IMR-90 (cell line): Measurements from ENCODE around the gene ROS1. TPM values are rescaled to one million over a fixed set of nuclear protein-coding genes. Genes with fewer than 3 reads are reported as not detected.

Source experiments
- ATAC-seq: fragments of 200-7000 bp; cut with Tn5 transposase; 2 replicates; pipeline ENCODE4 v1.9.1; 2020; ENCODE audit warnings: low read depth, mild to moderate bottlenecking, moderate library complexity
- BruUV-seq: library from RNA; stranded (reverse); fragments of 400-500 nt; replicated peaks from 2 replicates; lab custom pipeline; 2021; lab: Mats Ljungman, UMichigan
- CTCF ChIA-PET: fragments of 300-600 bp; formaldehyde crosslinking; extraction: SDS; loops from one replicate; lab custom pipeline; 2021; ENCODE audit warnings: antibody characterized with exemption; lab: Yijun Ruan, JAX
- POLR2A ChIA-PET: fragments of 300-600 bp; sonication (Branson Sonifier 250); formaldehyde crosslinking; loops from one replicate; lab custom pipeline; 2022; ENCODE audit warnings: antibody characterized with exemption; ENCODE audit not compliant: unreplicated experiment; lab: Charles Lee
- DNase-seq: peaks from one replicate; pipeline ENCODE4 v3.0.0; 2013
- H2AFZ ChIP-seq: replicated peaks from 2 replicates; pipeline ENCODE3; 2013; ENCODE audit warnings: low read length, mild to moderate bottlenecking; ENCODE audit not compliant: poor library complexity
- H2AK5ac ChIP-seq: 2 replicates; pipeline ENCODE4 v1.6.1; 2013; ENCODE audit warnings: low read depth, low read length, inconsistent platforms
- H2AK9ac ChIP-seq: replicated peaks from 2 replicates; pipeline ENCODE3; 2013; ENCODE audit warnings: mild to moderate bottlenecking, low read depth, low read length, moderate library complexity; ENCODE audit not compliant: poor library complexity
- H2BK120ac ChIP-seq: 2 replicates; pipeline ENCODE4 v1.6.1; 2013; ENCODE audit warnings: low read depth, low read length, inconsistent platforms
- H2BK15ac ChIP-seq: 3 replicates; pipeline ENCODE4 v1.6.1; 2013; ENCODE audit warnings: low read depth, low read length, inconsistent platforms
- H2BK20ac ChIP-seq: 2 replicates; pipeline ENCODE4 v1.6.1; 2013; ENCODE audit warnings: low read depth, mild to moderate bottlenecking, inconsistent platforms, low read length, moderate library complexity
- H2BK5ac ChIP-seq: 2 replicates; pipeline ENCODE4 v1.6.1; 2013; ENCODE audit warnings: mild to moderate bottlenecking, low read depth, low read length, inconsistent platforms; ENCODE audit not compliant: poor library complexity, severe bottlenecking
- H3K14ac ChIP-seq: replicated peaks from 2 replicates; pipeline ENCODE4 v1.6.1; 2013; ENCODE audit warnings: low read depth, low read length, inconsistent platforms
- H3K18ac ChIP-seq: 2 replicates; pipeline ENCODE4 v1.6.1; 2013; ENCODE audit warnings: low read depth, low read length, control low read depth
- H3K23ac ChIP-seq: 2 replicates; pipeline ENCODE4 v1.6.1; 2013; ENCODE audit warnings: low read depth, low read length, inconsistent platforms
- H3K27ac ChIP-seq: 2 replicates; pipeline ENCODE4 v1.5.1; 2013; ENCODE audit warnings: mild to moderate bottlenecking, control low read depth, low read length; ENCODE audit not compliant: insufficient read depth
- H3K27me3 ChIP-seq: 2 replicates; pipeline ENCODE4 v1.6.1; 2013; ENCODE audit warnings: low read length; ENCODE audit not compliant: control insufficient read depth, insufficient read depth
- H3K36me3 ChIP-seq: 2 replicates; pipeline ENCODE4 v1.6.1; 2013; ENCODE audit warnings: low read length, mixed read lengths; ENCODE audit not compliant: control insufficient read depth, insufficient read depth
- H3K4ac ChIP-seq: 2 replicates; pipeline ENCODE4 v1.6.1; 2013; ENCODE audit warnings: low read depth, low read length, inconsistent platforms
- H3K4me1 ChIP-seq: 2 replicates; pipeline ENCODE4 v1.6.1; 2013; ENCODE audit warnings: low read length, mixed read lengths; ENCODE audit not compliant: control insufficient read depth, insufficient read depth
- H3K4me2 ChIP-seq: 2 replicates; pipeline ENCODE4 v1.6.1; 2013; ENCODE audit warnings: low read depth, mild to moderate bottlenecking, control low read depth, low read length, moderate library complexity
- H3K4me3 ChIP-seq: 2 replicates; pipeline ENCODE4 v1.5.1; 2013; ENCODE audit warnings: low read depth, mild to moderate bottlenecking, control low read depth, low read length, moderate library complexity; ENCODE audit not compliant: insufficient read depth
- H3K56ac ChIP-seq: 2 replicates; pipeline ENCODE4 v1.6.1; 2013; ENCODE audit warnings: low read length, inconsistent platforms; ENCODE audit not compliant: insufficient read depth; ENCODE audit errors: extremely low read depth
- H3K79me1 ChIP-seq, 2 experiments: 2 replicates each; pipeline ENCODE4 v1.6.1; 2013; ENCODE audit warnings: low read length in 2 of 2, inconsistent platforms in 1 of 2, low read depth in 1 of 2
- H3K9ac ChIP-seq: 2 replicates; pipeline ENCODE4 v1.6.1; 2013; ENCODE audit warnings: low read depth, low read length, control low read depth
- H3K9me1 ChIP-seq: 2 replicates; pipeline ENCODE4 v1.6.1; 2013; ENCODE audit warnings: low read length, inconsistent platforms; ENCODE audit not compliant: insufficient read depth
- H3K9me3 ChIP-seq: 2 replicates; pipeline ENCODE4 v1.6.1; 2013; ENCODE audit warnings: low read length; ENCODE audit not compliant: control insufficient read depth, insufficient read depth
- H4K20me1 ChIP-seq: 2 replicates; pipeline ENCODE4 v1.6.1; 2013; ENCODE audit warnings: low read length, inconsistent platforms; ENCODE audit not compliant: insufficient read depth
- H4K5ac ChIP-seq: 2 replicates; pipeline ENCODE4 v1.6.1; 2013; ENCODE audit warnings: mild to moderate bottlenecking, low read depth, low read length, control low read depth
- H4K8ac ChIP-seq, 2 experiments: 2 replicates each; pipeline ENCODE4 v1.6.1; 2013; ENCODE audit warnings: low read depth in 2 of 2, low read length in 2 of 2, control low read depth in 1 of 2, inconsistent platforms in 1 of 2
- H4K91ac ChIP-seq: 2 replicates; pipeline ENCODE4 v1.6.1; 2013; ENCODE audit warnings: low read depth, low read length, inconsistent platforms; ENCODE audit not compliant: insufficient read depth
- BHLHE40 ChIP-seq: fragments of 150-350 bp; IDR thresholded peaks from 2 replicates; pipeline ENCODE4 v1.6.1; 2016; ENCODE audit warnings: mild to moderate bottlenecking, low read depth, low read length
- CEBPB ChIP-seq: IDR thresholded peaks from 2 replicates; pipeline ENCODE4 v1.6.1; 2012; ENCODE audit warnings: low read depth, low read length, improper control_type of control experiment
- CHD1 ChIP-seq: IDR thresholded peaks from 2 replicates; pipeline ENCODE4 v1.6.1; 2012; ENCODE audit warnings: low read depth, low read length, improper control_type of control experiment
- FOS ChIP-seq: fragments of 150-350 bp; IDR thresholded peaks from 2 replicates; pipeline ENCODE4 v1.6.1; 2016; ENCODE audit warnings: low read depth, low read length
- MAFK ChIP-seq: IDR thresholded peaks from 2 replicates; pipeline ENCODE4 v1.6.1; 2012; ENCODE audit warnings: low read depth, low read length, improper control_type of control experiment
- MXI1 ChIP-seq: IDR thresholded peaks from 2 replicates; pipeline ENCODE4 v1.6.1; 2012; ENCODE audit warnings: low read depth, mild to moderate bottlenecking, low read length, moderate library complexity, borderline replicate concordance
- NFE2L2 ChIP-seq: fragments of 150-350 bp; IDR thresholded peaks from 2 replicates; pipeline ENCODE4 v1.6.1; 2016; ENCODE audit warnings: low read depth, mild to moderate bottlenecking, low read length
- POLR2A ChIP-seq: IDR thresholded peaks from 2 replicates; pipeline ENCODE4 v1.6.1; 2012; ENCODE audit warnings: mild to moderate bottlenecking, low read depth, low read length
- RCOR1 ChIP-seq: IDR thresholded peaks from 2 replicates; pipeline ENCODE4 v1.6.1; 2012; ENCODE audit warnings: mild to moderate bottlenecking, low read length, improper control_type of control experiment; ENCODE audit not compliant: insufficient replicate concordance
- SMC3 ChIP-seq: fragments of 150-350 bp; IDR thresholded peaks from 2 replicates; pipeline ENCODE4 v1.6.1; 2016; ENCODE audit warnings: low read depth, mild to moderate bottlenecking, antibody characterized with exemption, low read length, moderate library complexity
- WGBS, 2 experiments: methylation state at CpG; one replicate each; pipeline versions ENCODE4 v1.1.5 to v1.1.7; 2013; ENCODE audit warnings: missing lambda C conversion rate in 2 of 2; ENCODE audit not compliant: insufficient read length in 1 of 2; ENCODE audit errors: extremely low coverage in 2 of 2; 5-methylcytosine and 5-hydroxymethylcytosine counted together
- dilution Hi-C: fragments of 300-500 bp; cut with HindIII; formaldehyde crosslinking; loops from one replicate; pipeline ENCODE4 v1.14.3; 2018; ENCODE audit warnings: low sequenced_read_pairs; ENCODE audit not compliant: unreplicated experiment
- in situ Hi-C: fragments of 300-500 bp; cut with MboI; formaldehyde crosslinking; loops from 3 replicates; pipeline ENCODE4 v1.14.3; 2019; ENCODE audit warnings: low sequenced_read_pairs, inconsistent platforms, mixed read lengths
- intact Hi-C: fragments of 100-400 bp; cut with micrococcal nuclease; formaldehyde crosslinking; loops from 2 replicates; pipeline ENCODE4 v1.10.0; 2022
- polyA plus RNA-seq, 3 experiments: library from polyadenylated mRNA; depleted of rRNA; stranded (reverse); fragments of >200 nt; gene quantifications; 2 replicates each; pipeline ENCODE4 v1.2.3, GENCODE V29; 2012; ENCODE audit warnings: low replicate concordance in 1 of 3
- total RNA-seq: library from RNA; depleted of rRNA; stranded (reverse); fragments of >200 nt; gene quantifications from 2 replicates; pipeline ENCODE4 v1.2.3, GENCODE V29; 2012
- TF ChIP-seq, protein P1 (sequence below): conservative IDR thresholded peaks from 2 replicates; pipeline ENCODE4 v1.5.1; 2012; ENCODE audit warnings: mild to moderate bottlenecking, low read depth, low read length, improper control_type of control experiment
- TF ChIP-seq, protein P2 (sequence below): fragments of 150-350 bp; IDR thresholded peaks from 2 replicates; pipeline ENCODE4 v1.6.1; 2017; ENCODE audit warnings: mild to moderate bottlenecking, antibody characterized with exemption, low read length, low read depth

Gene ROS1
- total and polyA plus RNA-seq, 2 of the 4 experiments (the other 2 are of a cell fraction): under 0.01 to 0.03 TPM

DNA sequence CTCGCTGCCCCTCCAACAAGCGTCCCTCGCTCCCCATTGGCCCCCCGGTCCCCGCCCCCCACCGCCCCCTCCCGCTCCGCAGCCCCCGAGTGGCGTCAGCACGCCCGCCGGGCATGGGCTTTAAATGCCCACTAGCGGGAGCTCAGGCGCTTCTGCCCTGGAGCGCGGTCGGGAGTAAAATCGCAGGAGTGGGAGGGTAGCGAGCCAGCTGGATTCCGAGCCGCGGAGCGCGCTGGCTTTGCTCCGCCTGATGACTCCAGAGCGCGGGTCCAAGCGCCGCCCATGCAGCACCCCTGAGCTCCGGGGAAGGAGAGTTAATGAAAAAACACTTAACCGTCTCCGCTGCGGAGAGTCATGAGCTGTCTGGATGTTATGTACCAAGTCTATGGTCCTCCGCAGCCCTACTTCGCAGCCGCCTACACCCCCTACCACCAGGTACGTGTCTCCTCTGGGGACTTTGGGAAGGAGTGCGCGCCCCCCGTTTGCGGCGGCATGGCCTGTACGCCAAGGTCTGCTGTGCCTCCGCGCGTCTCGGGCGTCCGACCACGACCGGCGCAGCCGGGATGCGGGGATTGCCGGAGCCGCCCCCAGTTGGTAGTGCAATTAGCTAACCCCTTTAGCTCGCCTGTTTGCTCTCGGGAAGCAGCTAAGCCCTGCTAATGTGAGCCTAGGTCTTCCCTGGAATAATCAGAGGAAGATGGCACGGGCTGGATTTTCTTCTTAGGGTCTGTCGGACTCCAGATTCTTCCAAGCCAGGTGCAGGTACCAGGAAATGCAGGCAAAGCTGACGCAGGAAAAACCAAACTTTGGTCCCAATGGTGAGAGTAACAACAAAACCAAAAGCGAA, 160.1 kb downstream of the ROS1 start, which contains the start of gene VGLL2:
TSS of gene VGLL2 (plus strand) at position 149 of the 847 bp plus-strand sequence. CDS start at position 355, 206 bp downstream.
- peak; percentile 18 for DNase-seq
- peak within 1 kb of the TSS; percentile 79 for H2AFZ ChIP-seq
- H3K27ac ChIP-seq: no peak within 1 kb of the TSS
- H3K4ac ChIP-seq: no peak within 1 kb of the TSS
- no peaks in the 10 kb centered on the region for H3K79me1 ChIP-seq
- peak; percentile 84 for ATAC-seq
- no peaks in the 10 kb centered on the region for H4K20me1 ChIP-seq
- no peak within 1 kb of the TSS for H3K14ac ChIP-seq
- no peak within 1 kb of the TSS for H2AK5ac ChIP-seq
- no peak within 1 kb of the TSS for H4K5ac ChIP-seq
- TF ChIP-seq MXI1 (no peak), MAFK (no peak), NFE2L2 (no peak), RCOR1 (no peak), BHLHE40 (no peak), CEBPB (no peak), FOS (no peak), SMC3 (no peak), CHD1 (no peak), POLR2A (no peak)
- TF ChIP-seq, protein P1, sequence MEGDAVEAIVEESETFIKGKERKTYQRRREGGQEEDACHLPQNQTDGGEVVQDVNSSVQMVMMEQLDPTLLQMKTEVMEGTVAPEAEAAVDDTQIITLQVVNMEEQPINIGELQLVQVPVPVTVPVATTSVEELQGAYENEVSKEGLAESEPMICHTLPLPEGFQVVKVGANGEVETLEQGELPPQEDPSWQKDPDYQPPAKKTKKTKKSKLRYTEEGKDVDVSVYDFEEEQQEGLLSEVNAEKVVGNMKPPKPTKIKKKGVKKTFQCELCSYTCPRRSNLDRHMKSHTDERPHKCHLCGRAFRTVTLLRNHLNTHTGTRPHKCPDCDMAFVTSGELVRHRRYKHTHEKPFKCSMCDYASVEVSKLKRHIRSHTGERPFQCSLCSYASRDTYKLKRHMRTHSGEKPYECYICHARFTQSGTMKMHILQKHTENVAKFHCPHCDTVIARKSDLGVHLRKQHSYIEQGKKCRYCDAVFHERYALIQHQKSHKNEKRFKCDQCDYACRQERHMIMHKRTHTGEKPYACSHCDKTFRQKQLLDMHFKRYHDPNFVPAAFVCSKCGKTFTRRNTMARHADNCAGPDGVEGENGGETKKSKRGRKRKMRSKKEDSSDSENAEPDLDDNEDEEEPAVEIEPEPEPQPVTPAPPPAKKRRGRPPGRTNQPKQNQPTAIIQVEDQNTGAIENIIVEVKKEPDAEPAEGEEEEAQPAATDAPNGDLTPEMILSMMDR: no peak
- TF ChIP-seq, protein P2, sequence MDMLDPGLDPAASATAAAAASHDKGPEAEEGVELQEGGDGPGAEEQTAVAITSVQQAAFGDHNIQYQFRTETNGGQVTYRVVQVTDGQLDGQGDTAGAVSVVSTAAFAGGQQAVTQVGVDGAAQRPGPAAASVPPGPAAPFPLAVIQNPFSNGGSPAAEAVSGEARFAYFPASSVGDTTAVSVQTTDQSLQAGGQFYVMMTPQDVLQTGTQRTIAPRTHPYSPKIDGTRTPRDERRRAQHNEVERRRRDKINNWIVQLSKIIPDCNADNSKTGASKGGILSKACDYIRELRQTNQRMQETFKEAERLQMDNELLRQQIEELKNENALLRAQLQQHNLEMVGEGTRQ: no peak
- H2AK9ac ChIP-seq: no peak within 1 kb of the TSS
- H3K9ac ChIP-seq: no peak within 1 kb of the TSS
- H3K27me3 ChIP-seq: peaks cover 82% of the 10 kb centered on the region
- no peak within 1 kb of the TSS for H4K91ac ChIP-seq
- H2BK15ac ChIP-seq: no peak within 1 kb of the TSS
- no peaks in the 10 kb centered on the region for H3K9me1 ChIP-seq
- ChIA-PET POLR2A (no interaction called here), CTCF (no interaction called here)
- no TSS peak for BruUV-seq
- no peaks in the 10 kb centered on the region for H3K36me3 ChIP-seq
- H2BK120ac ChIP-seq: no peak within 1 kb of the TSS
- dilution Hi-C loops: no loop called here
- H3K4me3 ChIP-seq: peak within 1 kb of the TSS; percentile 24
- in situ Hi-C loops: no loop called here
- H2BK5ac ChIP-seq: no peak within 1 kb of the TSS
- intact Hi-C loops: no loop called here
- peak within 1 kb of the TSS; percentile 74 for H3K4me2 ChIP-seq
- H3K23ac ChIP-seq: no peak within 1 kb of the TSS
- H3K4me1 ChIP-seq: no peaks in the 10 kb centered on the region; the same call in 1 of the 2 replicates
- H4K8ac ChIP-seq: no peak within 1 kb of the TSS
- no peak within 1 kb of the TSS for H3K56ac ChIP-seq
- no peak within 1 kb of the TSS for H3K18ac ChIP-seq
- 2% methylated on average over 10 of the region's 63 CpGs; no CpG with 5 or more reads in 1 of the 2 experiments for WGBS, 2 experiments
- peaks cover 4% of the 10 kb centered on the region for H3K9me3 ChIP-seq
- no peak within 1 kb of the TSS for H2BK20ac ChIP-seq
